GM18507 (cell line): ENCODE data around the gene ANKFN1.

Experiments
- DNase-seq: peaks from one replicate; pipeline ENCODE4 v3.0.0; 2011; ENCODE audit warnings: low read depth; ENCODE audit not compliant: insufficient read length; ENCODE audit errors: extremely low spot score
- FAIRE-seq: peaks from 2 replicates; lab custom pipeline; 2011; peaks lifted over from hg19 to GRCh38; lab: Jason Lieb, UNC

Gene ANKFN1

GRCh38 chr17:56316604-56317003, 163.3 kb downstream of the ANKFN1 start:
- no peak for DNase-seq
- FAIRE-seq = no peak

- no peak for DNase-seq
- FAIRE-seq = no peak
Observed at GRCh38 chr17:56317351-56318208, 164.3 kb downstream of the ANKFN1 start.

GRCh38 chr17:56319531-56319930, 166.3 kb downstream of the ANKFN1 start:
- no peak for FAIRE-seq
- no peak for DNase-seq

- FAIRE-seq (no peak), DNase-seq (no peak)
Observed at GRCh38 chr17:56320443-56320842, 167.2 kb downstream of the ANKFN1 start.

- DNase-seq = no peak
- FAIRE-seq = no peak
Observed at GRCh38 chr17:56322991-56323390, 169.7 kb downstream of the ANKFN1 start.

- DNase-seq = no peak
- no peak for FAIRE-seq
Observed at GRCh38 chr17:56324676-56325075, 171.4 kb downstream of the ANKFN1 start.

- FAIRE-seq = no peak
Observed at GRCh38 chr17:56325313-56326000, 172.2 kb downstream of the ANKFN1 start.

GRCh38 chr17:56326001-56326359, 172.7 kb downstream of the ANKFN1 start:
- no peak for FAIRE-seq
- DNase-seq = no peak

More at GRCh38 chr17:56325313-56326000, 172.2 kb downstream of the ANKFN1 start:
- no peak for DNase-seq

GRCh38 chr17:56347639-56348038, 194.4 kb downstream of the ANKFN1 start:
- no peak for FAIRE-seq
- DNase-seq = no peak

- no peak for FAIRE-seq
Observed at GRCh38 chr17:56350592-56350991, 197.3 kb downstream of the ANKFN1 start.

GRCh38 chr17:56351675-56352074, 198.4 kb downstream of the ANKFN1 start:
- DNase-seq = no peak
- FAIRE-seq = no peak

More at GRCh38 chr17:56350592-56350991, 197.3 kb downstream of the ANKFN1 start:
- DNase-seq = no peak

- DNase-seq (no peak), FAIRE-seq (no peak)
Observed at GRCh38 chr17:56358651-56359050, 205.4 kb downstream of the ANKFN1 start.

- no peak for FAIRE-seq
- DNase-seq = no peak
Observed at GRCh38 chr17:56359518-56359917, 206.2 kb downstream of the ANKFN1 start.

- FAIRE-seq = no peak
- DNase-seq = no peak
Observed at GRCh38 chr17:56367366-56367765, 214.1 kb downstream of the ANKFN1 start.

GRCh38 chr17:56373981-56374833, 220.9 kb downstream of the ANKFN1 start:
- DNase-seq (no peak), FAIRE-seq (no peak)

GRCh38 chr17:56389356-56389755, 236.1 kb downstream of the ANKFN1 start:
- no peak for DNase-seq
- FAIRE-seq = no peak

GRCh38 chr17:56392321-56392720, 239.0 kb downstream of the ANKFN1 start:
- no peak for FAIRE-seq
- DNase-seq = no peak

- DNase-seq = no peak
- FAIRE-seq = no peak
Observed at GRCh38 chr17:56393156-56393555, 239.9 kb downstream of the ANKFN1 start.

- no peak for FAIRE-seq
- DNase-seq = no peak
Observed at GRCh38 chr17:56395787-56396186, 242.5 kb downstream of the ANKFN1 start.

- no peak for DNase-seq
- no peak for FAIRE-seq
Observed at GRCh38 chr17:56407086-56407485, 253.8 kb downstream of the ANKFN1 start.
